BJ (cell line): Measurements from ENCODE around the gene PARVG. TPM values are rescaled to one million over a fixed set of nuclear protein-coding genes. Genes with fewer than 3 reads are reported as not detected.

Source experiments
- CTCF ChIA-PET: fragments of 350-600 bp; formaldehyde crosslinking; extraction: SDS; loops from one replicate; lab custom pipeline; 2021; ENCODE audit warnings: antibody characterized with exemption, inconsistent platforms; lab: Yijun Ruan, JAX
- POLR2A ChIA-PET: fragments of 300-600 bp; sonication (Branson Sonifier 250); formaldehyde crosslinking; extraction: SDS; loops from one replicate; lab custom pipeline; 2021; ENCODE audit warnings: antibody characterized with exemption; lab: Charles Lee
- DNase-seq: peaks from one replicate; pipeline ENCODE4 v3.0.0-alpha.2; 2011; ENCODE audit warnings: low read depth
- H3K27me3 ChIP-seq: 2 replicates; pipeline ENCODE4 v1.6.0; 2011; ENCODE audit warnings: low read length; ENCODE audit not compliant: control insufficient read depth, insufficient read depth
- H3K36me3 ChIP-seq: 2 replicates; pipeline ENCODE4 v1.5.1; 2011; ENCODE audit warnings: low read length; ENCODE audit not compliant: control insufficient read depth, insufficient read depth
- H3K4me3 ChIP-seq: 2 replicates; pipeline ENCODE4 v1.5.1; 2011; ENCODE audit warnings: low read depth, mild to moderate bottlenecking, control low read depth, low read length
- polyA plus RNA-seq: library from polyadenylated mRNA; depleted of rRNA; stranded (reverse); fragments of >200 nt; gene quantifications from 2 replicates; pipeline ENCODE4 v1.2.3, GENCODE V29; 2011
- TF ChIP-seq, protein P1 (sequence below): IDR thresholded peaks from 2 replicates; pipeline ENCODE4 v1.5.1; 2011; ENCODE audit warnings: low read depth, mild to moderate bottlenecking, control low read depth, inconsistent platforms, low read length, moderate library complexity; ENCODE audit not compliant: insufficient read depth

The PARVG gene
- polyA plus RNA-seq, 1 experiment: not detected

DNA sequence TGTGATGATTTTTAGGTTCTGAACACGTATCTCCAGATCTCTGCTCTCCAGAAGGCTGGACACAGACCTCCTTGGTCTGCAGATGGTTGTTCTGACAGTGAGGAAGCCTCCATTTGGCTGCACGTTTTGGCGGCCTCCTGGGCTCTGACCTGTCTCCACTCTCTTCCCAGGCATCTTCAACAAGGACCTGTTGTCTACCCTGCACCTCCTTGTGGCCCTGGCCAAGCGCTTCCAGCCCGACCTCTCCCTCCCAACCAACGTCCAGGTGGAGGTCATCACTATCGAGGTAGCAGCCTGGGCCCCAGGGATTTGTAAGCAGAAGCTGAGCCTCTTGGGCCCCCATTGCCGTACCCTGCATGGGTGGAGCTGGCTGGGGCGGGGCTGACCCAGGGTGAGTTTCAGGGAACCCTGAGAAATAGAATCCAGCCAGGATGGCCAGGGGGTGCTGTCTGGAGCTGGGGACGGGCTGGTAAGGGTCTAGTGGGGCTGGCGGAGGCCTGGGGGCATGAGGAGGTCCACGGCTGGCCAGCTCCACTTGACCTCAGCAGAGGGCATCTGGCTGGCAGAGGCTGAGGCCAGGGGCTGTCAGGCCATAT, 9.8 kb downstream of the PARVG start:
- Histone ChIP-seq H3K36me3 (no peaks in the 10 kb centered on the region), H3K27me3 (peaks cover 10% of the 10 kb centered on the region), H3K4me3 (no peak overlapping the region)
- POLR2A ChIA-PET: no interaction called here
- CTCF ChIA-PET: no interaction called here
- DNase-seq: no peak
- TF ChIP-seq, protein P1, sequence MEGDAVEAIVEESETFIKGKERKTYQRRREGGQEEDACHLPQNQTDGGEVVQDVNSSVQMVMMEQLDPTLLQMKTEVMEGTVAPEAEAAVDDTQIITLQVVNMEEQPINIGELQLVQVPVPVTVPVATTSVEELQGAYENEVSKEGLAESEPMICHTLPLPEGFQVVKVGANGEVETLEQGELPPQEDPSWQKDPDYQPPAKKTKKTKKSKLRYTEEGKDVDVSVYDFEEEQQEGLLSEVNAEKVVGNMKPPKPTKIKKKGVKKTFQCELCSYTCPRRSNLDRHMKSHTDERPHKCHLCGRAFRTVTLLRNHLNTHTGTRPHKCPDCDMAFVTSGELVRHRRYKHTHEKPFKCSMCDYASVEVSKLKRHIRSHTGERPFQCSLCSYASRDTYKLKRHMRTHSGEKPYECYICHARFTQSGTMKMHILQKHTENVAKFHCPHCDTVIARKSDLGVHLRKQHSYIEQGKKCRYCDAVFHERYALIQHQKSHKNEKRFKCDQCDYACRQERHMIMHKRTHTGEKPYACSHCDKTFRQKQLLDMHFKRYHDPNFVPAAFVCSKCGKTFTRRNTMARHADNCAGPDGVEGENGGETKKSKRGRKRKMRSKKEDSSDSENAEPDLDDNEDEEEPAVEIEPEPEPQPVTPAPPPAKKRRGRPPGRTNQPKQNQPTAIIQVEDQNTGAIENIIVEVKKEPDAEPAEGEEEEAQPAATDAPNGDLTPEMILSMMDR: no peak

DNA sequence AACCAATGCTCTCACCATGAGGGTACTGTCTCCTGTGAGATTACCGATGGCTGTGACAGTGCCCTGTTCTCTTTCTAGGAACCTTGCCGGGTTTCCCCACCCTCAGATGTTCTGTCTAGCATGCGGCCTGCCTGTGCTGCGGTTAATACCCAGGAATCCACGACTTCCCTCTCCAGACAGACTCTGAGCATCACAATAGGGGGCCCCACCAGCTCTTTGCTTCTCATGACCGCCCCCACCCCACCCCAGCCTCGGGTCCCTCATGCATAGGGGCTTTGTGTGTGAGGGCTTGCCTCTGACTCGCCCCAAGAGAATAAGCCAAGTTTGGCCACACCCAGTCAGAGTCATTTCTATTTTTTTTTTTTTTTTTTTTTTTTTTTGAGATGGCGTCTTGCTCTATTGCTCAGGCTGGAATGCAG, 10.3 kb downstream of the PARVG start:
- no peak for DNase-seq
- CTCF ChIA-PET: no interaction called here
- TF ChIP-seq, protein P1: no peak
- no peaks in the 10 kb centered on the region for H3K36me3 ChIP-seq
- H3K27me3 ChIP-seq: peaks cover 9% of the 10 kb centered on the region
- no peak overlapping the region for H3K4me3 ChIP-seq
- POLR2A ChIA-PET: no interaction called here

DNA sequence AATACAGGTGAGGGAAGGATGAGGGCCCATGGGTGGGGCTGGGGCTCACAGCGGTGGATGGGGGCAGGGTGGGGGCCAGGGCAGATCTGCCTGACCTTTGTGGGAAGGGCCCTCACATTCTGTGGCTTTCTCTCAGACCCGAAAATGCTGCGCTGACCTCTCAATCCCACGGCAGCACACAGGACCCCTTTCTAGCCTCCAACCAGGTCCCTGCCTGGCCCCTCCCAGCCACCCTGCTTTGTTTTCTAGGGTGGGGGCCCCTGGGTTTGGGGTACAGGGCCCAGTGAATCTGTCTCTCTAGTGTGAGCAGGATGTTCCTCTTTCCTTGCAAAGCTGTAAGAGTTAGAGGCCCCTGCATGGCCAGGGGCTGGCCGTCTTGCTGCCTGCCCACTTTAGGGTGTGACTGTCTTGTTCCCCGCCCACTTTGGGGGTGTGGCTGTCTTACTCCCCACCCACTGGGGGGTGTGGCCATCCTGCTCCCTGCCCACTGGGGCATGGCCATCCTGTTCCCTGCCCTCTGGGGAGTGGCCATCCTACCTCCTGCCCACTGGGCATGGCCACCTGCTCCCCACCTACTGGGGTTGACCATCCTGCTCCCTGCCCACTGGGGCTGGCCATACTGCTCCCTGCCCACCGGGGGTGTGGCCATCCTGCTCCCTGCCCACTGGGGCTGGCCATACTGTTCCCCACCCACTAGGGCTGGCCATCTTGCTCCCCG, 11.5 kb downstream of the PARVG start:
- CTCF ChIA-PET: no interaction called here
- Histone ChIP-seq H3K36me3 (no peaks in the 10 kb centered on the region), H3K4me3 (no peak overlapping the region), H3K27me3 (peaks cover 13% of the 10 kb centered on the region)
- no peak for DNase-seq
- TF ChIP-seq, protein P1: no peak
- POLR2A ChIA-PET: no interaction called here

DNA sequence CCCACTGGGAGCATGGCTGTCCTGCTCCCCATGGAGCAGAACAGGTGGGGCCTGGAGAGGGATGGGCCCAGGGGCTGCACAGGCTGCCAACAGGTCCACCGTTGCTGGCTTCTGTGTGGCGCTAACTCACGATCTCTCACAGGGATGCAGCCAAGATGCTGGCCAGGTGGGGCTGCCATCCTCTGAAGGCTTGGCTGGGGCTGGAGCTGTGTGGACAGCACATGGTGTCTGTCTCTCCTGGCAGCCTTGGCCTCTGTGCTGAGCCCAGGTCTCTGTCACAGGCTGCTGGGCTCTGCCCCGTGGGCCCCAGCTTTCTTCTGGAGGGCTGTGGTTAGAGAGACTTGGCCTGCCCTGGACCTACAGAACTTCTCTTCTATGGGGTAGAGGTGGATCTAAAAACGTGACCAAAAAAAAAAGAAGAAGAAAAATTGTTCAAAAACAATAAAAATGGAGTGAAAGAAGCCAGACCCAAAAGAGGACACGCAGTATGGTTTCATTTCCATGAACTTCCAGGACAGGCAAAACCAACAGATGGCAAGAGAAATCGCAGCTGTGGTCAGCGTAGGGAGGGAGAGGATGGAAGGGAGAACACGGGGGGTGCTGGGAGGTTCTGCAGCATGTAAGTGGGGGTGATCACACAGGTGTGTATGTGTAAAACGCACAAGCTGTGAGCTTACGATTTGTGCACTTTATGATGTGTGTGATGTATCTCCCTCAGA, 12.2 kb downstream of the PARVG start:
- DNase-seq: no peak
- TF ChIP-seq, protein P1: no peak
- H3K27me3 ChIP-seq: peaks cover 14% of the 10 kb centered on the region
- no peak overlapping the region for H3K4me3 ChIP-seq
- no peaks in the 10 kb centered on the region for H3K36me3 ChIP-seq
- ChIA-PET CTCF (no interaction called here), POLR2A (no interaction called here)

DNA sequence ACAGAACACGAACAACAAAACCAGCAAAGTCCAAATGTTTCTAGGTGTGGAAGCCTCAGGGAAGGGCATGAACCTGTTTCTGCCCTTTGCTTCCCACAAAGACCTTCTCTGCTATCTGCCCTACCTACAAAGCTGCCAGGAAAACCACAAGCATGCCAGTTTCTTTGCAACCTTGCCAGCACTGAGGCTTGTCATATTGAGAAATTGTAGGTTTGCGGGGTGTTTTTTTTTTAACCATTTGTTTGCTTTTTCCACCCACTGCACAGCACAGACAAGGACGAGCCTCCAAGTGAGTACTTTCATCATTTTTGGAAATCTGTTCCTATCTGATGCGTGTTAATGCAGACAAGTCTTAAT, 12.8 kb downstream of the PARVG start:
- H3K36me3 ChIP-seq: no peaks in the 10 kb centered on the region
- DNase-seq: no peak
- H3K4me3 ChIP-seq: no peak overlapping the region
- ChIA-PET POLR2A (no interaction called here), CTCF (no interaction called here)
- H3K27me3 ChIP-seq: peaks cover 14% of the 10 kb centered on the region
- TF ChIP-seq, protein P1: no peak
